Mesothelial cell of epicardium (in vitro differentiated cells): ENCODE data around the gene WDR7. TPM values are rescaled to one million over a fixed set of nuclear protein-coding genes. Genes with fewer than 3 reads are reported as not detected.

ENCODE experiments used
- DNase-seq, 2 experiments: peaks; one replicate each; pipeline ENCODE4 v3.0.0; 2021; ENCODE audit warnings: low spot score in 2 of 2; ENCODE audit not compliant: unreplicated experiment in 2 of 2
- H3K27ac Mint-ChIP-seq: 2 replicates; pipeline ENCODE4 v1.8.0; 2021; ENCODE audit warnings: mixed read lengths
- H3K27me3 Mint-ChIP-seq: 2 replicates; pipeline ENCODE4 v1.8.0; 2021; ENCODE audit warnings: low read depth, mixed read lengths
- H3K36me3 Mint-ChIP-seq: 2 replicates; pipeline ENCODE4 v1.8.0; 2021; ENCODE audit warnings: mixed read lengths
- H3K4me1 Mint-ChIP-seq: 2 replicates; pipeline ENCODE4 v1.8.0; 2021; ENCODE audit warnings: mixed read lengths
- H3K4me3 Mint-ChIP-seq: 2 replicates; pipeline ENCODE4 v1.8.0; 2021; ENCODE audit warnings: mild to moderate bottlenecking, moderate library complexity, mixed read lengths
- H3K9me3 Mint-ChIP-seq: 2 replicates; pipeline ENCODE4 v1.8.0; 2021; ENCODE audit warnings: mixed read lengths
- CTCF ChIP-seq: fragments of 200-600 bp; sonication (generic); IDR thresholded peaks from one replicate; pipeline ENCODE4 v1.5.0; 2021; ENCODE audit warnings: antibody characterized with exemption; ENCODE audit not compliant: unreplicated experiment
- total RNA-seq: library from RNA; stranded (reverse); gene quantifications from 3 replicates; pipeline ENCODE4 v1.2.1, GENCODE V29; 2021

Gene WDR7
- total RNA-seq, 1 donor from 2014 or later, result 28.0 TPM

- TF ChIP-seq CTCF, result no peak
- Mint-ChIP-seq H3K27ac (no peak overlapping the region), H3K4me1 (no peaks in the 10 kb centered on the region), H3K27me3 (no peaks in the 10 kb centered on the region), H3K36me3 (peaks cover 5% of the 10 kb centered on the region), H3K9me3 (no peaks in the 10 kb centered on the region), H3K4me3 (no peak overlapping the region)
- no peak for DNase-seq
Measured at GRCh38 chr18:56770873-56771272, 119.7 kb downstream of the WDR7 start.

DNA sequence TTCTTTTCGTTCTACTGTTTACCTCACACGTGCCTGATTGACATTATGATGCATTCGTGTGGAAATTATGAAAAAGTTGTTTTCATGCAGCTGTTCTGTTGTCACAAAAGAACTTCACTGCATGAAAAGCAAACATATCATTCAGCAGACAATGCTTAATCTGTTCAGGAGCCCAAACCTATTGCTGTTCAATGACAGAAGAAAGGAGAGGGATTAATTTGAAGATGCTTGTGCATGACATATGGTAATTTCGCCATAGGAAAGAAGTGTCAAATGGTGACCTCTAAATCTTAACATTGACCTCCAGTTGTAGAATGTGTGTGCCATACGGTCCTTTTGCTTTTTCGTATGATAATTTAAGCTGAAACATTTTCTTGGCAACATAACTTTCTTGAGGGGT, 124.5 kb downstream of the WDR7 start:
- no peaks in the 10 kb centered on the region for H3K36me3 Mint-ChIP-seq
- H3K27ac Mint-ChIP-seq, result no peak overlapping the region
- TF ChIP-seq CTCF, result no peak
- H3K9me3 Mint-ChIP-seq, result no peaks in the 10 kb centered on the region
- no peak overlapping the region for H3K4me3 Mint-ChIP-seq
- DNase-seq, result no peak
- H3K27me3 Mint-ChIP-seq, result no peaks in the 10 kb centered on the region
- H3K4me1 Mint-ChIP-seq, result no peaks in the 10 kb centered on the region

GRCh38 chr18:56787390-56787789, 136.2 kb downstream of the WDR7 start:
- Mint-ChIP-seq H3K36me3 (peaks cover 2% of the 10 kb centered on the region), H3K4me3 (no peak overlapping the region), H3K9me3 (no peaks in the 10 kb centered on the region), H3K27ac (no peak overlapping the region), H3K4me1 (no peaks in the 10 kb centered on the region), H3K27me3 (no peaks in the 10 kb centered on the region)
- DNase-seq, result no peak
- TF ChIP-seq CTCF, result no peak

GRCh38 chr18:56789004-56789888, 138.1 kb downstream of the WDR7 start:
- H3K4me3 Mint-ChIP-seq, result no peak overlapping the region

DNA sequence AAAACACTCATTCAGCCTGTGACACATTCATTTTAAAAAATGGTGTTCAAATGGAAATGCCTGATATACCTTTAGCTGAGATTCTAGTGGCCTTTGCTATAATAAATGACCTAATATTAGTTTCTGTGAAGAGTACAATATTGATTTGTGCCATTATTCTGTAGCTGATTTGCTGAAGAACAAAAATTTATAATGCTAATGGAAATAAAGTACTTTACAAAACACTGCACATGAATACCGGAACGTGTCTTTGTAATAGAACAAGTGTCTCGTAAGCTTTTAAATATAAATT, 138.7 kb downstream of the WDR7 start:
- no peak for DNase-seq
- Mint-ChIP-seq H3K36me3 (peaks cover under 1% of the 10 kb centered on the region), H3K4me1 (no peaks in the 10 kb centered on the region), H3K4me3 (no peak overlapping the region), H3K27me3 (no peaks in the 10 kb centered on the region), H3K27ac (no peak overlapping the region), H3K9me3 (no peaks in the 10 kb centered on the region)
- TF ChIP-seq CTCF, result no peak

More at GRCh38 chr18:56789004-56789888, 138.1 kb downstream of the WDR7 start:
- H3K9me3 Mint-ChIP-seq, result no peaks in the 10 kb centered on the region
- H3K27me3 Mint-ChIP-seq, result no peaks in the 10 kb centered on the region
- no peak for DNase-seq
- H3K27ac Mint-ChIP-seq, result no peak overlapping the region
- H3K4me1 Mint-ChIP-seq, result no peaks in the 10 kb centered on the region
- TF ChIP-seq CTCF, result peak; percentile 31
- H3K36me3 Mint-ChIP-seq, result peaks cover 2% of the 10 kb centered on the region
